Duodenal mucosa (tissue), 2 donors: ENCODE measurements around the gene DSC3.
"Not testable (repeated sequence)": the region's sequence is repeated elsewhere in the genome, so short reads cannot be mapped to it uniquely, and the experiment has no call there.

Source experiments
- H3K27ac ChIP-seq: one replicate; pipeline ENCODE4 v1.7.0; 2013; ENCODE audit warnings: low read depth, low read length
- H3K27me3 ChIP-seq, 2 donors: one replicate each; pipeline ENCODE4 v1.7.0; 2013; ENCODE audit warnings: low read length in 2 of 2, control low read depth in 1 of 2; ENCODE audit not compliant: insufficient read depth in 2 of 2, control insufficient read depth in 1 of 2
- H3K36me3 ChIP-seq, 2 donors: one replicate each; pipeline ENCODE4 v1.7.0; 2013; ENCODE audit warnings: low read length in 2 of 2, control low read depth in 1 of 2; ENCODE audit not compliant: insufficient read depth in 2 of 2, control insufficient read depth in 1 of 2
- H3K4me1 ChIP-seq, 2 donors: one replicate each; pipeline ENCODE4 v1.7.0; 2013; ENCODE audit warnings: low read length in 2 of 2, control low read depth in 1 of 2; ENCODE audit not compliant: insufficient read depth in 2 of 2, control insufficient read depth in 1 of 2
- H3K4me3 ChIP-seq, 2 donors: one replicate each; pipeline ENCODE4 v1.7.0; 2013; ENCODE audit warnings: low read length in 2 of 2, low read depth in 1 of 2
- H3K9ac ChIP-seq, 2 donors: one replicate each; pipeline ENCODE4 v1.7.0; 2013; ENCODE audit warnings: low read length in 2 of 2, low read depth in 1 of 2
- H3K9me3 ChIP-seq, 2 donors: one replicate each; pipeline ENCODE4 v1.7.0; 2013; ENCODE audit warnings: low read length in 2 of 2, control low read depth in 1 of 2; ENCODE audit not compliant: control insufficient read depth in 1 of 2

The DSC3 gene

DNA sequence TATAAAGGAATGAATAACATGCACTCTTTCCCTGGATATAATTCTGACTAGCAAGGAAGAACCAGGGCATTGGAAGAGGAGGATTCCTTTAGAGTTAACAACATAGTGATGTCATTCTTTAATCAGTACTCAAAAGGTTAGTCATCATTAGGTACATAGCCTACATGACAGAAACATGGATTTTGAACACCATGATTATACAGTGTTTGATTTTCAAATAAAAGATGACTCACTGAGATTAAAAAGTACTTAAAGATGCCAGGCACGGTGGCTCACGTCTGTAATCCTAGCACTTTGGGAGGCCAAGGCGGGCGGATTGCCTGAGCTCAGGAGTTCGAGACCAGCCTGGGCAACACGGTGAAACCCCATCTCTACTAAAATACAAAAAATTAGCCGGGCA, 31.1 kb downstream of the DSC3 start:
- not testable (repeated sequence) for H3K36me3 ChIP-seq, H3K4me3 ChIP-seq, H3K9me3 ChIP-seq, H3K27me3 ChIP-seq, H3K9ac ChIP-seq, H3K27ac ChIP-seq, H3K4me1 ChIP-seq

DNA sequence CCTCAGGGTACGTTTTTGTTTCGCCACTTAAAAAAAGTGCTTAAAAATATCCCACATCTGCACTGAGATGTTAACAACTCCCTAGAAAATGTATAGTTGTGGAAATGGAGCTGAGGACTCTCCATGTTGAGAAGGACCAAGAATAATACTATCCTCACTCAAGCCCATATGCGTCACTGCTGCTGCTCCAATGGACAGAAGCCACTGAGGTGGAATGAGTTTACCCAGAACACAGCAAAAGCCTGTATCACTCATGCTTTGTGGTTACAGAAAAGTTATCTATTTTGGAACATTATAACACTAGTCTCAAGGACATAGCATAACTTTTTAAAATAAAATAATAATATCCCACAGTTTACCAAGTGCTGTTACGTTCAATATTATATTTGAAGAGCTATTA, 31.9 kb downstream of the DSC3 start:
- Histone ChIP-seq H3K36me3 (no peaks in the 10 kb centered on the region), H3K9ac (no peak overlapping the region), H3K27me3 (no peaks in the 10 kb centered on the region), H3K4me3 (no peak overlapping the region), H3K27ac (no peak overlapping the region), H3K9me3 (no peaks in the 10 kb centered on the region), H3K4me1 (no peaks in the 10 kb centered on the region)

DNA sequence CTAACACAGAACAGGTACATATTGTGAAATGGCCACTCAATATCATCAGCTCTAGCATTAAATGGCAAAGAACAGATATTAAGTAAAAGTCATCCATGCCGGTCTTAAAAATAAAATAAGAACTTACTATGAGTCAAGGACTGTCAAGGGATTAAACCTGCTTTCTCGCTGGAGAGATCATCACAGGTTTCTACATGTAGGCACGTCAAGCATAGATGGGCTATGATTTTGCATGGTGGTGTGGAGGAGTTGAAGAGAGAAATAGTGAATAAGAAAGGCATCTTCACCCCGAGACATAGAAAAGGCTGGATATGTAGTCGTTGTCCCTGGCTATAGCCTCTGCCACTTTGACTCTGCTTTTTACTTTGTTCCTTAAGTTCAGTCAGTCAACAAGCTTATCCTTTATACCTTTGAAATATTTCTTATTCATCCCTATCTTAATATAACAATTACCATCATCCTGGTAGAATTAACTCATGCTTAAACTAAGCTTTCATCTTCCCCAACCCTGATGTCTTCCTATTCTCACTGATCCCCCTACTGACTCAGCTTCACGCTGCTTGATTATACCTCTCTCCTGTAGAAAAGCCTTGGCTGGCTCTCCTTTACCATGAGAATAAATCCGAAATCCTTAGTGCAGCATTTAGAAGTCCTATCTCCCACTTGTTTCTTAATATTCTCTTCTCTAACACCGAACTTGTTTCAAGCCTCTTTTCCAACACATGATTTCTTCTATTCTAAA, 42.5 kb downstream of the DSC3 start:
- Histone ChIP-seq H3K27me3 (no peaks in the 10 kb centered on the region), H3K9ac (no peak overlapping the region), H3K27ac (no peak overlapping the region), H3K4me1 (no peaks in the 10 kb centered on the region), H3K4me3 (no peak overlapping the region), H3K36me3 (no peaks in the 10 kb centered on the region), H3K9me3 (no peaks in the 10 kb centered on the region)

DNA sequence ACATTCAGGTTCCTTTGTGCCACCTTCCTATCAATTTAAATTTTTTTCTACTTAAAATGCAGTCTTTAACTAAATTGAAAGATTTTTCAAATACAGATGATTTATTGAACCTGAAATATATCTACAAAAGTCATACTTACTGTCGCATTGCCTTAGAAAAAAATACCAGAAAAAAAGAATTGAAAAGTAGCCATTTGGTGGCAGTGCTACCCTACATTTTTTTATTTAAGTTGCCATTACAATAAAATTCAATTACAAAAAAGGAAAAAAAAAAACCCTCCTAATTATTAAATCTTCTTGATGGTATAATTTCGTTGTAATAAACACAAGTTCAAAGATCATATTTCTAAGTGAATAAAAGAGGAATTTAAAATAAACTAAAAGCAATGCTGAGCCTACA, 43.4 kb downstream of the DSC3 start:
- Histone ChIP-seq H3K27ac (no peak overlapping the region), H3K27me3 (no peaks in the 10 kb centered on the region), H3K4me1 (no peaks in the 10 kb centered on the region), H3K9me3 (no peaks in the 10 kb centered on the region), H3K4me3 (no peak overlapping the region), H3K9ac (no peak overlapping the region), H3K36me3 (no peaks in the 10 kb centered on the region)

DNA sequence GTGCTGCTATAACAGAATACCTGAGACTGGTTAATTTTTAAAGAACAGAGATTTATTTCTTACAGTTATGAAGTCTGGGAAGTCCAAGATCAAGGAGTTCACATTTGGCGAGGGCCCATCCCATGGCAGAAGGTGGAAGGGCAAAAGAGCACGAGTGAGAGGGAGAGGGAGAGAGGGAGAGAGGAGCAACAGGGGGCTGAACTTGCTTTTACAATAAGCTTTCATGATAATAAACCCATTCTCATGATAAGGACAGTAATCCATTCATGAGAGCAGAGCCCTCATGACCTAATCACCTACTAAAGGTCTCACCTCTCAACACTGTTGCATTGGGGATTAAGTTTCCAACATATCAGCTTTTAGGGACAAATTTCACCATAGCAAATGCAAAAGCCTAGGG, 45.3 kb downstream of the DSC3 start:
- no peaks in the 10 kb centered on the region for H3K9me3 ChIP-seq

DNA sequence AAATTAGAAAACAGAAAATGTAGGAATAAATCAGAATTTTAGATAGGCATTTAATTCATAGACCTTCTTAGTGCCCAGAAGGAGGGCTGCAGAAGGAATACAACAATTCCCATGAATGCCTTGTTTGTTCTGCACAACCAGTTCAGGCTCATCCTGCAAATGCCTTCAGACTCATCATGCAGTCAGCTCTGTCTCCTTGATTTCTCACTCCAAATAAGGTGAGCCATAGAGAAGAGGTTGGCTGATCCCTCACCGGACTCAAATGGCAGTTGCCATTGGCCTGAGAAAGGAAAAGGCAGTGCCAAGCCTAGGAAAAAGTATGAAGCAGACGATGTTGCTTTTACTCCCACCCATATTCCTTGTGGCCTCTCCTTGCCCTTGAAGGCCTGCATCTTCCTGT, 50.3 kb downstream of the DSC3 start:
- no peak overlapping the region for H3K4me3 ChIP-seq
- H3K4me1 ChIP-seq = peaks cover 5 to 6% of the 10 kb centered on the region in 2 donors
- no peaks in the 10 kb centered on the region for H3K27me3 ChIP-seq

More for the DNA sequence above, 45.3 kb downstream of the DSC3 start:
- no peak overlapping the region for H3K9ac ChIP-seq
- no peaks in the 10 kb centered on the region for H3K27me3 ChIP-seq
- H3K4me1 ChIP-seq = no peaks in the 10 kb centered on the region
- no peaks in the 10 kb centered on the region for H3K36me3 ChIP-seq
- no peak overlapping the region for H3K27ac ChIP-seq
- no peak overlapping the region for H3K4me3 ChIP-seq

DNA sequence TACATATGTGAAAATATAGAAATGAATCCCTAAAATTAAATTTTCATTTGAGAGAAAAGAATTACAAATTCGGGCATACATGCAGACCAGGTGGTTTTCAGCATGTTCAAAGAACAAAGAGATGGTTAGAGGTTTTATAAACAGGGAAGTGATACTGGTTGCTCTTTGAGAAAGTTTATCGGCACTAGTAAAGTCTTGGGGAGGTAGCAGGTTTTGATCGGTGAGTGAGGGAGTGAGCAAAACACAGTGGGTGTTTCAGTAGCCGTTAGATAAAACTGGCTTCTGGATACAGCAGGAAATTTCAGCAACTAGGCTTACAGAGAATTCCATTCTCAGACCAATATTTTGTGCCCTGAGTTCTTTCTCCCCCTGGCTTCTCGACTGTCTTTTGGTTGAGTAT, 51.1 kb downstream of the DSC3 start:
- H3K9ac ChIP-seq = no peak overlapping the region
- no peaks in the 10 kb centered on the region for H3K9me3 ChIP-seq
- H3K36me3 ChIP-seq = no peaks in the 10 kb centered on the region
- no peak overlapping the region for H3K27ac ChIP-seq
- no peaks in the 10 kb centered on the region for H3K27me3 ChIP-seq
- H3K4me1 ChIP-seq = peaks cover 6 to 8% of the 10 kb centered on the region in 2 donors
- H3K4me3 ChIP-seq = no peak overlapping the region

More for the DNA sequence above, 50.3 kb downstream of the DSC3 start:
- no peak overlapping the region for H3K9ac ChIP-seq
- no peaks in the 10 kb centered on the region for H3K9me3 ChIP-seq
- H3K27ac ChIP-seq = no peak overlapping the region
- no peaks in the 10 kb centered on the region for H3K36me3 ChIP-seq

DNA sequence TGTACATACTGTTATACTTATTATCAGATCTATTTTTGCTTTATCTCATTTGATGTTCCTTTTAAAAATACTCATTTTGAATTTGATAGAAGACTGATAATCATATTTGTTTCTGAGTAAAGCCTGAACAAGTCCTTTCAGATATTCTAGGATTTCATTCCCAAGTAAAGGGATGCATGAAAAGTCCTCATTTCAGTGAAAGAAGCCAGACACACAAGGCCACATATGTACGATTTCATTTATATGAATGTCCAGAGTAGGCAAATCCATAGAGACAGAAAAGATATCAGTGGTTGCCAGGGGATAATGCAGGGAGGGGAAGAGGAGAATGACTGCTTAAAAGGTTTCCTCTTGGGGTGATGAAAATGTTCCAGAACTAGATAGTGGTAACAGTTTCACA, 53.4 kb downstream of the DSC3 start:
- Histone ChIP-seq H3K27me3 (no peaks in the 10 kb centered on the region), H3K36me3 (no peaks in the 10 kb centered on the region), H3K4me1 (peaks cover 6 to 8% of the 10 kb centered on the region in 2 donors), H3K9ac (no peak overlapping the region), H3K4me3 (no peak overlapping the region), H3K9me3 (peaks cover 0 to 3% of the 10 kb centered on the region in 2 donors), H3K27ac (no peak overlapping the region)

DNA sequence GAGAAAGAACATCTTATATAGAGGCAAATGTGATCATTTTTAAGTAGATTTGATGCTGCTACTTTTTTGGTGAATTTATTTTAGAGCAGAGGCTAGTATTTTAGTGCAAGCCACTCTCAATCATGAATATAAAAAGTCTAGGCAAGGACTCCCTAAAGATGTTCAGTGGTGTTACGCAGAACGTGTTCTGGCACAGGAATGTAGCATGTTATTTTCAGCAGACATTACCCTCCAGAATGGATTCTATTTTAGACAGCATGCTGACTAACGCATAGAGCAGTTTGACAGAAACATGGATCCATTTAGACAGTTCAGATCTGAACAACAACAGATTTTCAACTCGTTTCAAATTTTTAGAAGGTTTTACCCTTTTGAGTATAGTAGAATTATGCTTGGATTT, 54.1 kb downstream of the DSC3 start:
- Histone ChIP-seq H3K27ac (no peak overlapping the region), H3K4me3 (no peak overlapping the region), H3K9me3 (peaks cover 0 to 3% of the 10 kb centered on the region in 2 donors), H3K9ac (no peak overlapping the region), H3K36me3 (no peaks in the 10 kb centered on the region), H3K4me1 (peaks cover 6 to 8% of the 10 kb centered on the region in 2 donors), H3K27me3 (no peaks in the 10 kb centered on the region)

DNA sequence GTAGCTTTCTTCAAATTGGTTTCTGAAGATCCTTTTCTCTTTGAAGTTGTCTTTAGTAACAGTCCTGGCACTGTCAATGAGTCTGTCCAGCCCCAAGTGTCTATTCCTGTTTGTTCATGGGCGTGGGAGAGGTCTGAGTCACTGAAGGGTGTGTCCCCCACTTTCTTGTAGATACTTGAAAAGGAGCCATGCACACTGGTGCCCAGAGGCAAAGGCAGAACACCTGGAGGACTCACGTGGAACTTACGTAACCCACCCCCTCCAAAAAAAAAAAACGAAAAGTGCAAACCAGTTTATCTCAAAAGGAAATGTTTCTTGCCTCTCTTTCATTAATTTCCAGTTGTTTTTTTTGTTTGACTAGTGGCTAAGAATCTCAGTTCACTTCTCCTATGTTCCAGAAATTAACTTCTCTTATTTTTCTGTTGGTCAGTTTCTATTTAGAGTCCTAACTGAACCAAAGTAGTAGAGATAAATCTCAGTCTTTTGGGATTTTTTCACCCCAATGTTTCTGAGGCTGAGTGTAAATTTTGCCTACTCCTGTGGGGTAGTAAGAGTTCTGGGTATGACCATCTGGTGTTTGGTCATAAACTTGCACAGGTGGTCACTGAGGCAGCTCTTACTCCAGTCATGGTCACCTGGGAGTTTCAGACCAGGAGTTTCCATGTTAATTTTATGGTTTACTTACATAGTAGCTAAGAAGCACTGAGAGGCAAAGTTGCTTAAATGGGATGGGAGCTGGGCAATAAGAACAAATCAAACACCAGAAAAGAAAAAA, 54.9 kb downstream of the DSC3 start:
- Histone ChIP-seq H3K4me1 (peaks cover 6 to 8% of the 10 kb centered on the region in 2 donors), H3K36me3 (no peaks in the 10 kb centered on the region), H3K27ac (no peak overlapping the region), H3K4me3 (peak overlapping the region in 1 of 2 donors; percentile 19), H3K9me3 (peaks cover 0 to 3% of the 10 kb centered on the region in 2 donors), H3K27me3 (no peaks in the 10 kb centered on the region), H3K9ac (no peak overlapping the region)
